ENCODE results near the gene WDR6. TPM values are rescaled to one million over a fixed set of nuclear protein-coding genes. Genes with fewer than 3 reads are reported as not detected.
"Not testable (repeated sequence)": the region's sequence is repeated elsewhere in the genome, so short reads cannot be mapped to it uniquely, and the experiment has no call there.

WDR6 gene
- total RNA-seq, 2 experiments from 2014 or later, result 111 to 125 TPM

DNA sequence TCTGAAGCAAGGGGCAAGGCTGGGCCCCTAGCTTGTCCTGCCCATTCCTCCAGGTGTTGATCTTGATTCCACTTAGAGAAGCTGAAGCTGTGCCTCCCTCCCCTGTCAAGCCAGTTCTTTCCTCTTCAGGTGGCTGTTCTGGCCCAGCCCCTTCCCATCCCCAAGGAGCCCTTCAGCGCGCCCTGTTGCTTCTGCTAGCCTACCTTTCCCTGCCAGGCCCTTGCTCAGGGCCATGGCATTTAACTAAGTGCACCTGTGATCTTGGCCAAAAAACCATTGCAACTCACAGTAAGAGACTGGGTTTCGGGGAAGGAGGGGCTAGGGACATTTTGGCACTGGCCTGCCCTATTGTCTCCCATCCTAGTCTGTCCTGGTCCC is 1.9 kb upstream of the WDR6 start:
- TF ChIP-seq, protein P1, sequence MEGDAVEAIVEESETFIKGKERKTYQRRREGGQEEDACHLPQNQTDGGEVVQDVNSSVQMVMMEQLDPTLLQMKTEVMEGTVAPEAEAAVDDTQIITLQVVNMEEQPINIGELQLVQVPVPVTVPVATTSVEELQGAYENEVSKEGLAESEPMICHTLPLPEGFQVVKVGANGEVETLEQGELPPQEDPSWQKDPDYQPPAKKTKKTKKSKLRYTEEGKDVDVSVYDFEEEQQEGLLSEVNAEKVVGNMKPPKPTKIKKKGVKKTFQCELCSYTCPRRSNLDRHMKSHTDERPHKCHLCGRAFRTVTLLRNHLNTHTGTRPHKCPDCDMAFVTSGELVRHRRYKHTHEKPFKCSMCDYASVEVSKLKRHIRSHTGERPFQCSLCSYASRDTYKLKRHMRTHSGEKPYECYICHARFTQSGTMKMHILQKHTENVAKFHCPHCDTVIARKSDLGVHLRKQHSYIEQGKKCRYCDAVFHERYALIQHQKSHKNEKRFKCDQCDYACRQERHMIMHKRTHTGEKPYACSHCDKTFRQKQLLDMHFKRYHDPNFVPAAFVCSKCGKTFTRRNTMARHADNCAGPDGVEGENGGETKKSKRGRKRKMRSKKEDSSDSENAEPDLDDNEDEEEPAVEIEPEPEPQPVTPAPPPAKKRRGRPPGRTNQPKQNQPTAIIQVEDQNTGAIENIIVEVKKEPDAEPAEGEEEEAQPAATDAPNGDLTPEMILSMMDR (IDR thresholded peaks at IDR 0.05), result no peak
- H3K27ac Mint-ChIP-seq, result no peak overlapping the region
- intact Hi-C loops (cut with micrococcal nuclease), result no loop called here
- peaks cover 10% of the 10 kb centered on the region for H3K36me3 Mint-ChIP-seq (ENCODE audit: low read depth)
- POLR2A ChIA-PET, result interaction anchor here (1.2 to 7.1 kb wide), 5 partner anchors 9 to 23 kb away, joined by 3 to 200 read pairs (median 27); partner anchors contain the start of genes DALRD3, IMPDH2, NDUFAF3 and P4HTM
- DNase-seq (no peak), ATAC-seq (no peak)
- no peaks in the 10 kb centered on the region for H3K9me3 Mint-ChIP-seq
- no peak overlapping the region for H3K4me3 Mint-ChIP-seq
- no peaks in the 10 kb centered on the region for H3K27me3 Mint-ChIP-seq
- CTCF ChIA-PET, result interaction anchor here (1.7 kb wide), 1 partner anchor 17 kb away, joined by 7 read pairs; no protein-coding TSS in a partner anchor
- peaks cover 14% of the 10 kb centered on the region for H3K4me1 Mint-ChIP-seq (ENCODE audit: low read depth)

DNA sequence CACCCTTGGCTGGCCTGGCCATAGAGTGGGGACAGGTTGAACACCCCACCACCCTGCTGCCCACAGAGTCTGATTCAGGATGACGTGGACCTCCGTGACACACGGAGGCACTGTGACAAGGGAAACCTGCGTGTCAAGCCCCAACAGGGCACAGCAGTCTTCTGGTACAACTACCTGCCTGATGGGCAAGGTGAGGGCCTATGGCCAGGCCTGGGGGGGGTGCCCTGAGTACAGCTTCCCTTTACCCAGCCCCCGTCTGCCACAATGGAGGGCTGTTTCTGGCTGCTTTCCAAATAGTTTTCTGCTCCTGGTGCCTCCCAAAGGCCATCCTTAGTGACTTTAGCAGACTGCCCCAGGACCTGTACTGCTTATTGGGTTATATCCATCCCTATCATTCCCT is 1.2 kb upstream of the WDR6 start:
- Mint-ChIP-seq H3K9me3 (no peaks in the 10 kb centered on the region), H3K27me3 (no peaks in the 10 kb centered on the region), H3K4me1 (ENCODE audit: low read depth) (peaks cover 14% of the 10 kb centered on the region), H3K27ac (no peak overlapping the region), H3K4me3 (peak overlapping the region; percentile 91), H3K36me3 (ENCODE audit: low read depth) (peaks cover 10% of the 10 kb centered on the region)
- intact Hi-C loops (cut with micrococcal nuclease), result no loop called here
- no peak for DNase-seq
- TF ChIP-seq, protein P1 (IDR thresholded peaks at IDR 0.05), result no peak
- ATAC-seq, result no peak
- ChIA-PET POLR2A (interaction anchor here (2.1 to 7.1 kb wide), 5 partner anchors 9 to 23 kb away, joined by 13 to 200 read pairs (median 27); partner anchors contain the start of genes DALRD3, IMPDH2, NDUFAF3 and P4HTM), CTCF (interaction anchor here (0.6 to 4.2 kb wide), 2 partner anchors 14 to 18 kb away, joined by 3 to 45 read pairs; partner anchors contain the start of genes DALRD3 and NDUFAF3)

DNA sequence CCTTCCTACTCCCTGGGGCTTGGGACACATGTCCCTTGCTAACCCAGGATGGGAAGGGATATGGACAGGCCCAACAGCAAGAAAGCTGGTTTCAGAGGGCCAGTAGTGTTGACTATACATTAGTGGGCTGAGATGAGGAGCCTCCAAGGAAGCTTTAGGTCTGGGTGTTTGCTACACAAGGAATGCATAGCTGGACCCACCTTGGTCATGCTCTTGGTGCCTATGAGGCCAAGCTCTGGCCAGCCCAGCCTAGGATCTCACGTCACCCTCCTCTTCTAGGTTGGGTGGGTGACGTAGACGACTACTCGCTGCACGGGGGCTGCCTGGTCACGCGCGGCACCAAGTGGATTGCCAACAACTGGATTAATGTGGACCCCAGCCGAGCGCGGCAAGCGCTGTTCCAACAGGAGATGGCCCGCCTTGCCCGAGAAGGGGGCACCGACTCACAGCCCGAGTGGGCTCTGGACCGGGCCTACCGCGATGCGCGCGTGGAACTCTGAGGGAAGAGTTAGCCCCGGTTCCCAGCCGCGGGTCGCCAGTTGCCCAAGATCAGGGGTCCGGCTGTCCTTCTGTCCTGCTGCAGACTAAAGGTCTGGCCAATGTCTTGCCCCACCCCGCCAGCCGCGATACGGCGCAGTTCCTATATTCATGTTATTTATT is 653 bp upstream of the WDR6 start:
- Mint-ChIP-seq H3K4me3 (peak overlapping the region; percentile 91), H3K9me3 (no peaks in the 10 kb centered on the region), H3K27me3 (no peaks in the 10 kb centered on the region), H3K27ac (peak overlapping the region; percentile 98), H3K4me1 (ENCODE audit: low read depth) (peaks cover 14% of the 10 kb centered on the region), H3K36me3 (ENCODE audit: low read depth) (peaks cover 11% of the 10 kb centered on the region)
- intact Hi-C loops (cut with micrococcal nuclease), result no loop called here
- TF ChIP-seq, protein P1 (IDR thresholded peaks at IDR 0.05), result no peak
- CTCF ChIA-PET, result interaction anchor here (0.8 to 4.2 kb wide), 12 partner anchors 8 to 443 kb away, joined by 3 to 45 read pairs (median 5); partner anchors contain the start of genes DALRD3, IMPDH2, NDUFAF3 and P4HTM
- DNase-seq, result no peak
- POLR2A ChIA-PET, result interaction anchor here (0.6 to 7.1 kb wide), 14 partner anchors 9 to 334 kb away, joined by 3 to 200 read pairs (median 6); partner anchors contain the start of genes ARIH2, DALRD3, IMPDH2 and NDUFAF3
- no peak for ATAC-seq

DNA sequence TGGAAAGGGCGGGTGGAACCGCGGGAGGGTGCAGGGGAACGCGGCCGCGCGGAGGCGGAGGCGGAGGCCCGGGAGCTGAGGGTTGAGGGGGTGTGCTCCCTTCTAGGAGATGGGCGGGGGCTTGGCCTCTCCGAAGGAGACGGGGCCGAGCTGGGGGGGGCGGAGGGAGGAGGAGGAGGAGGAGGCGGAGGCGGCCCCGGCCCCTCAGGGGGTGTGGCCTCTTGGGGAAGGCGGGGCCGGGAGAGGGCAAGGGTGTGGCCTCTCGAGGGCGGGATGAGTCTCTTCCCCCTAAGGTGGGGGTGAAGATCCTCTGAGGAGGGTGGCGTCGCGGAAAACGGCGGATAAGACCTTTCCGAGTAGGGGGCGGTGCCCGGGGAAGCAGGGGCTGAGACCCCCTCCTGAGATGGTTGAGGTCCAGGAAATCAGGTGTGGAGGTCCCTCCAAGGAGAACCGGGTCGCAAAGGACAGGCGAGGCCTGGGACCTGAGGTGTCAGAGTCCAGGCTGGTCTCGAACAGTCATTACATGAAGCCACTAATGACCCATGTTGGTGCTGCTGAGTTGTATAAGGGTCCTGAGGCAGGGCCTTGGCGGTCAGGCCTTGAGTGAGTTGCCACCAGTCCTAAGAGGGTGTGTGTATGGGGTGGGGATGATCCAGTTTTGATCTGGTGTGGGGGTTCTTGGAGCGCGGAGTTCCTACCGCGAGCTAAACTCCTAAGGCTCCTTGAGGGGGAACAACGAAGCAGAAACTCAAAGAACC is 759 bp downstream of the WDR6 start:
- TF ChIP-seq, protein P1 (IDR thresholded peaks at IDR 0.05), result no peak
- Mint-ChIP-seq H3K9me3 (no peaks in the 10 kb centered on the region), H3K36me3 (ENCODE audit: low read depth) (peaks cover 18% of the 10 kb centered on the region), H3K27me3 (no peaks in the 10 kb centered on the region), H3K4me1 (ENCODE audit: low read depth) (peaks cover 17% of the 10 kb centered on the region), H3K4me3 (peak overlapping the region; percentile 91), H3K27ac (peak overlapping the region; percentile 98)
- ATAC-seq, result peak; percentile 75
- POLR2A ChIA-PET, result interaction anchor here (0.7 to 7.1 kb wide), 14 partner anchors 11 to 332 kb away, joined by 3 to 200 read pairs (median 6); partner anchors contain the start of genes ARIH2, DALRD3, IMPDH2 and NDUFAF3
- intact Hi-C loops (cut with micrococcal nuclease), result no loop called here
- DNase-seq, result peak; percentile 89
- CTCF ChIA-PET, result interaction anchor here (0.8 to 4.2 kb wide), 11 partner anchors 9 to 441 kb away, joined by 3 to 45 read pairs (median 5); partner anchors contain the start of genes DALRD3, NDUFAF3, P4HTM and QRICH1

DNA sequence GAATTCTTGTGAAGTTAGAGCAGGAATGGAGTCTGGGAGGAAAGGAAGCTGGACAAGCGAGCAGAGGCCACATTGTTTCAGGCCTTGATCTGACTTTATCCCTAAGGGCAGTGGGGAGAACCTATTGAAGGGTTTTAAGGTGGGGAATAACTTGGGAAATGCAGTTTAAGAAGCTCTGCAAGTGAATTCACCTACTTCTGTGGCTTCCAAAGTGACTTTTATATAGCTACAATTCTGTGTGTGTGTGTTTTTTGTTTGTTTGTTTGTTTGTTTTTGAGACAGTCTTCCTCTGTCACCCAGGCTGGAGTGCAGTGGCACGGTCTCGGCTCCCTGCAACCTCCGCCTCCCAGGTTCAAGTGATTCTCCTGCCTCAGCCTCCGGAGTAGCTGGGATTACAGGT is 1.4 kb downstream of the WDR6 start:
- H3K27me3 Mint-ChIP-seq; DNase-seq; ATAC-seq; H3K9me3 Mint-ChIP-seq; intact Hi-C loops (cut with micrococcal nuclease): not testable (repeated sequence)
- POLR2A ChIA-PET, result interaction anchor here (1.1 to 7.1 kb wide), 5 partner anchors 13 to 85 kb away, joined by 3 to 200 read pairs (median 27); partner anchors contain the start of genes DALRD3, IMPDH2, NDUFAF3 and P4HTM
- Mint-ChIP-seq H3K36me3 (ENCODE audit: low read depth) (peaks cover 18% of the 10 kb centered on the region), H3K27ac (peak overlapping the region; percentile 98), H3K4me3 (peak overlapping the region; percentile 91), H3K4me1 (ENCODE audit: low read depth) (peaks cover 17% of the 10 kb centered on the region)
- CTCF ChIA-PET, result interaction anchor here (0.8 to 4.2 kb wide), 6 partner anchors 8 to 162 kb away, joined by 3 to 45 read pairs (median 20); partner anchors contain the start of genes DALRD3, NDUFAF3, P4HTM and QRICH1

Measured in activated CD8-positive, alpha-beta T cell treated with anti-CD3 and anti-CD28 coated beads for 36 hours (primary cell).